K562 (cell line): ENCODE measurements around the gene SPRED2. TPM values are rescaled to one million over a fixed set of nuclear protein-coding genes. Genes with fewer than 3 reads are reported as not detected.

Source experiments
- BMI1 ChIP-seq: fragments of 150-350 bp; IDR thresholded peaks from 2 replicates; pipeline ENCODE4 v1.6.1; 2014; ENCODE audit warnings: low read length
- MAFF ChIP-seq: IDR thresholded peaks from 2 replicates; pipeline ENCODE4 v1.6.1; 2012; ENCODE audit warnings: low read length, improper control_type of control experiment
- STAT5B ChIP-seq: fragments of 250-450 bp; sonication (Bioruptor Pico); IDR thresholded peaks from 2 replicates; pipeline ENCODE4 v1.8.0; 2021; ENCODE audit warnings: mild to moderate bottlenecking, inconsistent platforms
- ZNF133 ChIP-seq: fragments of 250-450 bp; sonication (Bioruptor Pico); IDR thresholded peaks from 2 replicates; pipeline ENCODE4 v1.4.0; 2020; ENCODE audit warnings: mild to moderate bottlenecking
- ZNF766 ChIP-seq: fragments of 200-800 bp; sonication (Bioruptor generic); conservative IDR thresholded peaks from 2 replicates; pipeline ENCODE4 v1.6.1; 2016; ENCODE audit warnings: missing genetic modification characterization, missing compliant biosample characterization
- ZNF79 ChIP-seq: fragments of 250-450 bp; sonication (Bioruptor Pico); IDR thresholded peaks from 2 replicates; pipeline ENCODE4 v1.4.0; 2020; ENCODE audit warnings: low read depth, mild to moderate bottlenecking, moderate library complexity
- polyA plus RNA-seq, 8 experiments: library from polyadenylated mRNA; depleted of rRNA in 4 of 8; stranded (reverse) in 5 of 8; unstranded in 3 of 8; fragments of >200 nt; fragmentation: Nextera tagmentation in 2 of 8; fragmentation: Illumina TruSeq in 1 of 8; extraction: Ambion mirVana in 2 of 8; extraction: Trizol in 1 of 8; gene quantifications; 2 replicates each; pipeline versions ENCODE4 v1.2.1 to v1.2.3, GENCODE V29; 2011 to 2014; ENCODE audit warnings: inconsistent platforms in 1 of 8, missing spikeins in 1 of 8
- total RNA-seq, 7 experiments: library from RNA; depleted of rRNA in 6 of 7; stranded (reverse); fragments of >200 nt in 6 of 7; fragmentation: Illumina TruSeq in 2 of 7; extraction: Trizol in 2 of 7; gene quantifications; 2 replicates each; pipeline versions ENCODE4 v1.2.1 to v1.2.3, GENCODE V29; 2011 to 2021; ENCODE audit warnings: low replicate concordance in 1 of 7
- TF ChIP-seq, protein P1 (sequence below): fragments of 250-450 bp; sonication (Bioruptor Pico); IDR thresholded peaks from 2 replicates; pipeline ENCODE4 v1.8.0; 2022; ENCODE audit warnings: moderate library complexity, mild to moderate bottlenecking, inconsistent platforms
- TF ChIP-seq, protein P2 (sequence below): sonication (generic); formaldehyde crosslinking; IDR thresholded peaks from 2 replicates; pipeline ENCODE4 v1.8.0; 2022; ENCODE audit warnings: missing genetic modification reagents, mild to moderate bottlenecking, moderate library complexity, borderline replicate concordance
- TF ChIP-seq, protein P3 (sequence below), 2 experiments: fragments of 450-650 bp in 1 of 2; IDR thresholded peaks; 2 replicates each; pipeline ENCODE4 v1.6.1; 2011 to 2017; ENCODE audit warnings: low read depth in 2 of 2, antibody characterized with exemption in 1 of 2, borderline replicate concordance in 1 of 2, low read length in 1 of 2, mild to moderate bottlenecking in 1 of 2, mixed read lengths in 1 of 2; ENCODE audit not compliant: control insufficient read depth in 1 of 2
- TF ChIP-seq, protein P4 (sequence below): fragments of 450-650 bp; IDR thresholded peaks from 2 replicates; pipeline ENCODE4 v1.6.1; 2017; ENCODE audit warnings: antibody characterized with exemption, mild to moderate bottlenecking
- TF ChIP-seq, protein P5 (sequence below): fragments of 450-650 bp; formaldehyde crosslinking; IDR thresholded peaks from 2 replicates; pipeline ENCODE4 v1.4.0; 2022; ENCODE audit warnings: missing genetic modification characterization
- TF ChIP-seq, protein P6 (sequence below), 2 experiments: IDR thresholded peaks; 2 replicates each; pipeline ENCODE4 v1.6.1; 2012; ENCODE audit warnings: improper control_type of control experiment in 2 of 2, low read depth in 2 of 2, low read length in 2 of 2, borderline replicate concordance in 1 of 2

SPRED2 gene
- total and polyA plus RNA-seq, 9 of the 15 experiments (the other 6 are each of a cell fraction or from before 2014, with no cell fraction given), result 4.6 to 50.8 (median 14.1) TPM

DNA sequence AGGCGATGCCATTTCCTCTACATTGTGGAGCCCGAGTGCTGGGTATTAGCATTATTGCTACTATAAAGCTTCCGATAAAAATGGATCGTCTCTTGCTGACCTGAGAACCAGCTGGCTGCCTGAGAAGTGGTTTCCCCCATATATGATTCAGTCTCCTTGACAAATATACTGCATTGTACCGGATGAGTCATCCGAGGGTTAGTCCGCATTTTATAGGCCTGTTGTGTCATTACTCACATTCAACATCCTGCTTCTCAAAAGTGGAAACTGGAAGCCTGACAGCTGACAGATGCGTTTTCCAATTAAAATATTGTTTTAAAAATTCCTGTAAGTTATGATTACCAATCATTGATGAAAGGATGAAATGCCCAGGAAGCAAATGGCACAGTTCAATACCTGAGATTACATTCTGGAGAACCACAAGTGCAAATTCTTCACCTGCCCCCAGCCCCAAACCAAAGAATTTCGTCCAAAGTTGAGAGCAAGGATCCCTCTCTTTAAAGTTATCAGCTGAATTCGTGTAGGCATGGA is 65.7 kb downstream of the SPRED2 start (continued):
- TF ChIP-seq STAT5B (CRISPR knock-in tag), result no peak
- TF ChIP-seq, protein P1, sequence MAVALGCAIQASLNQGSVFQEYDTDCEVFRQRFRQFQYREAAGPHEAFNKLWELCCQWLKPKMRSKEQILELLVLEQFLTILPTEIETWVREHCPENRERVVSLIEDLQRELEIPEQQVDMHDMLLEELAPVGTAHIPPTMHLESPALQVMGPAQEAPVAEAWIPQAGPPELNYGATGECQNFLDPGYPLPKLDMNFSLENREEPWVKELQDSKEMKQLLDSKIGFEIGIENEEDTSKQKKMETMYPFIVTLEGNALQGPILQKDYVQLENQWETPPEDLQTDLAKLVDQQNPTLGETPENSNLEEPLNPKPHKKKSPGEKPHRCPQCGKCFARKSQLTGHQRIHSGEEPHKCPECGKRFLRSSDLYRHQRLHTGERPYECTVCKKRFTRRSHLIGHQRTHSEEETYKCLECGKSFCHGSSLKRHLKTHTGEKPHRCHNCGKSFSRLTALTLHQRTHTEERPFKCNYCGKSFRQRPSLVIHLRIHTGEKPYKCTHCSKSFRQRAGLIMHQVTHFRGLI, result no peak
- 0 out of 2 replicates have a peak, but pooled peaks have one; percentile 17 for TF ChIP-seq ZNF766 (CRISPR knock-in tag)
- no peak for TF ChIP-seq BMI1
- TF ChIP-seq, protein P2, sequence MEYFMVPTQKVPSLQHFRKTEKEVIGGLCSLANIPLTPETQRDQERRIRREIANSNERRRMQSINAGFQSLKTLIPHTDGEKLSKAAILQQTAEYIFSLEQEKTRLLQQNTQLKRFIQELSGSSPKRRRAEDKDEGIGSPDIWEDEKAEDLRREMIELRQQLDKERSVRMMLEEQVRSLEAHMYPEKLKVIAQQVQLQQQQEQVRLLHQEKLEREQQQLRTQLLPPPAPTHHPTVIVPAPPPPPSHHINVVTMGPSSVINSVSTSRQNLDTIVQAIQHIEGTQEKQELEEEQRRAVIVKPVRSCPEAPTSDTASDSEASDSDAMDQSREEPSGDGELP (CRISPR knock-in tag), result peak; percentile 83
- TF ChIP-seq, protein P3, sequence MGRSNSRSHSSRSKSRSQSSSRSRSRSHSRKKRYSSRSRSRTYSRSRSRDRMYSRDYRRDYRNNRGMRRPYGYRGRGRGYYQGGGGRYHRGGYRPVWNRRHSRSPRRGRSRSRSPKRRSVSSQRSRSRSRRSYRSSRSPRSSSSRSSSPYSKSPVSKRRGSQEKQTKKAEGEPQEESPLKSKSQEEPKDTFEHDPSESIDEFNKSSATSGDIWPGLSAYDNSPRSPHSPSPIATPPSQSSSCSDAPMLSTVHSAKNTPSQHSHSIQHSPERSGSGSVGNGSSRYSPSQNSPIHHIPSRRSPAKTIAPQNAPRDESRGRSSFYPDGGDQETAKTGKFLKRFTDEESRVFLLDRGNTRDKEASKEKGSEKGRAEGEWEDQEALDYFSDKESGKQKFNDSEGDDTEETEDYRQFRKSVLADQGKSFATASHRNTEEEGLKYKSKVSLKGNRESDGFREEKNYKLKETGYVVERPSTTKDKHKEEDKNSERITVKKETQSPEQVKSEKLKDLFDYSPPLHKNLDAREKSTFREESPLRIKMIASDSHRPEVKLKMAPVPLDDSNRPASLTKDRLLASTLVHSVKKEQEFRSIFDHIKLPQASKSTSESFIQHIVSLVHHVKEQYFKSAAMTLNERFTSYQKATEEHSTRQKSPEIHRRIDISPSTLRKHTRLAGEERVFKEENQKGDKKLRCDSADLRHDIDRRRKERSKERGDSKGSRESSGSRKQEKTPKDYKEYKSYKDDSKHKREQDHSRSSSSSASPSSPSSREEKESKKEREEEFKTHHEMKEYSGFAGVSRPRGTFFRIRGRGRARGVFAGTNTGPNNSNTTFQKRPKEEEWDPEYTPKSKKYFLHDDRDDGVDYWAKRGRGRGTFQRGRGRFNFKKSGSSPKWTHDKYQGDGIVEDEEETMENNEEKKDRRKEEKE (IDR thresholded peaks at IDR 0.05; ENCODE audit: borderline replicate concordance in 1 of 2, control insufficient read depth in 1 of 2, low read depth in 2 of 2, low read length in 1 of 2), result 0 out of 4 replicates have a peak, but pooled peaks of 1 of the 2 experiments have one; percentile 23
- no peak for TF ChIP-seq ZNF79 (CRISPR knock-in tag)
- TF ChIP-seq, protein P4, sequence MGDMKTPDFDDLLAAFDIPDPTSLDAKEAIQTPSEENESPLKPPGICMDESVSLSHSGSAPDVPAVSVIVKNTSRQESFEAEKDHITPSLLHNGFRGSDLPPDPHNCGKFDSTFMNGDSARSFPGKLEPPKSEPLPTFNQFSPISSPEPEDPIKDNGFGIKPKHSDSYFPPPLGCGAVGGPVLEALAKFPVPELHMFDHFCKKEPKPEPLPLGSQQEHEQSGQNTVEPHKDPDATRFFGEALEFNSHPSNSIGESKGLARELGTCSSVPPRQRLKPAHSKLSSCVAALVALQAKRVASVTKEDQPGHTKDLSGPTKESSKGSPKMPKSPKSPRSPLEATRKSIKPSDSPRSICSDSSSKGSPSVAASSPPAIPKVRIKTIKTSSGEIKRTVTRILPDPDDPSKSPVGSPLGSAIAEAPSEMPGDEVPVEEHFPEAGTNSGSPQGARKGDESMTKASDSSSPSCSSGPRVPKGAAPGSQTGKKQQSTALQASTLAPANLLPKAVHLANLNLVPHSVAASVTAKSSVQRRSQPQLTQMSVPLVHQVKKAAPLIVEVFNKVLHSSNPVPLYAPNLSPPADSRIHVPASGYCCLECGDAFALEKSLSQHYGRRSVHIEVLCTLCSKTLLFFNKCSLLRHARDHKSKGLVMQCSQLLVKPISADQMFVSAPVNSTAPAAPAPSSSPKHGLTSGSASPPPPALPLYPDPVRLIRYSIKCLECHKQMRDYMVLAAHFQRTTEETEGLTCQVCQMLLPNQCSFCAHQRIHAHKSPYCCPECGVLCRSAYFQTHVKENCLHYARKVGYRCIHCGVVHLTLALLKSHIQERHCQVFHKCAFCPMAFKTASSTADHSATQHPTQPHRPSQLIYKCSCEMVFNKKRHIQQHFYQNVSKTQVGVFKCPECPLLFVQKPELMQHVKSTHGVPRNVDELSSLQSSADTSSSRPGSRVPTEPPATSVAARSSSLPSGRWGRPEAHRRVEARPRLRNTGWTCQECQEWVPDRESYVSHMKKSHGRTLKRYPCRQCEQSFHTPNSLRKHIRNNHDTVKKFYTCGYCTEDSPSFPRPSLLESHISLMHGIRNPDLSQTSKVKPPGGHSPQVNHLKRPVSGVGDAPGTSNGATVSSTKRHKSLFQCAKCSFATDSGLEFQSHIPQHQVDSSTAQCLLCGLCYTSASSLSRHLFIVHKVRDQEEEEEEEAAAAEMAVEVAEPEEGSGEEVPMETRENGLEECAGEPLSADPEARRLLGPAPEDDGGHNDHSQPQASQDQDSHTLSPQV, result peak; percentile 87
- no peak for TF ChIP-seq MAFF
- no peak for TF ChIP-seq ZNF133 (CRISPR knock-in tag)
- TF ChIP-seq, protein P5, sequence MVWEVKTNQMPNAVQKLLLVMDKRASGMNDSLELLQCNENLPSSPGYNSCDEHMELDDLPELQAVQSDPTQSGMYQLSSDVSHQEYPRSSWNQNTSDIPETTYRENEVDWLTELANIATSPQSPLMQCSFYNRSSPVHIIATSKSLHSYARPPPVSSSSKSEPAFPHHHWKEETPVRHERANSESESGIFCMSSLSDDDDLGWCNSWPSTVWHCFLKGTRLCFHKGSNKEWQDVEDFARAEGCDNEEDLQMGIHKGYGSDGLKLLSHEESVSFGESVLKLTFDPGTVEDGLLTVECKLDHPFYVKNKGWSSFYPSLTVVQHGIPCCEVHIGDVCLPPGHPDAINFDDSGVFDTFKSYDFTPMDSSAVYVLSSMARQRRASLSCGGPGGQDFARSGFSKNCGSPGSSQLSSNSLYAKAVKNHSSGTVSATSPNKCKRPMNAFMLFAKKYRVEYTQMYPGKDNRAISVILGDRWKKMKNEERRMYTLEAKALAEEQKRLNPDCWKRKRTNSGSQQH (CRISPR knock-in tag), result no peak
- TF ChIP-seq, protein P6, sequence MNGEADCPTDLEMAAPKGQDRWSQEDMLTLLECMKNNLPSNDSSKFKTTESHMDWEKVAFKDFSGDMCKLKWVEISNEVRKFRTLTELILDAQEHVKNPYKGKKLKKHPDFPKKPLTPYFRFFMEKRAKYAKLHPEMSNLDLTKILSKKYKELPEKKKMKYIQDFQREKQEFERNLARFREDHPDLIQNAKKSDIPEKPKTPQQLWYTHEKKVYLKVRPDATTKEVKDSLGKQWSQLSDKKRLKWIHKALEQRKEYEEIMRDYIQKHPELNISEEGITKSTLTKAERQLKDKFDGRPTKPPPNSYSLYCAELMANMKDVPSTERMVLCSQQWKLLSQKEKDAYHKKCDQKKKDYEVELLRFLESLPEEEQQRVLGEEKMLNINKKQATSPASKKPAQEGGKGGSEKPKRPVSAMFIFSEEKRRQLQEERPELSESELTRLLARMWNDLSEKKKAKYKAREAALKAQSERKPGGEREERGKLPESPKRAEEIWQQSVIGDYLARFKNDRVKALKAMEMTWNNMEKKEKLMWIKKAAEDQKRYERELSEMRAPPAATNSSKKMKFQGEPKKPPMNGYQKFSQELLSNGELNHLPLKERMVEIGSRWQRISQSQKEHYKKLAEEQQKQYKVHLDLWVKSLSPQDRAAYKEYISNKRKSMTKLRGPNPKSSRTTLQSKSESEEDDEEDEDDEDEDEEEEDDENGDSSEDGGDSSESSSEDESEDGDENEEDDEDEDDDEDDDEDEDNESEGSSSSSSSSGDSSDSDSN (IDR thresholded peaks at IDR 0.05; ENCODE audit: borderline replicate concordance in 1 of 2, low read depth in 2 of 2, low read length in 2 of 2), result no peak; a peak in 1 of 4 replicates
